Thyroid gland (tissue), 4 donors: ENCODE measurements around the gene CSRP2.

Experiments
- CTCF ChIP-seq, 6 experiments: fragments of 200-600 bp in 3 of 6; fragments of 450-650 bp in 3 of 6; sonication (generic) in 3 of 6; IDR thresholded peaks; one replicate each; pipeline ENCODE4 v1.5.1; 2016 to 2019; ENCODE audit warnings: antibody characterized with exemption in 6 of 6, mild to moderate bottlenecking in 2 of 6, inconsistent platforms in 1 of 6, moderate library complexity in 1 of 6
- POLR2A ChIP-seq, 2 donors: fragments of 450-650 bp; IDR thresholded peaks; one replicate each; pipeline ENCODE4 v1.6.1; 2017; ENCODE audit warnings: antibody characterized with exemption in 2 of 2, mild to moderate bottlenecking in 2 of 2, moderate library complexity in 1 of 2

- TF ChIP-seq CTCF (IDR thresholded peaks at IDR 0.05) (no peak), POLR2A (IDR thresholded peaks at IDR 0.05) (no peak)
Measured at GRCh38 chr12:76836633-76837032, 42.2 kb downstream of the CSRP2 start.
